OCI-LY3 (cell line): ENCODE data around the gene C1QTNF5.

Experiments used
- CTCF ChIP-seq: fragments of 200-600, 300-600 bp; sonication (generic); IDR thresholded peaks from 2 replicates; pipeline ENCODE4 v1.5.1; 2014; ENCODE audit warnings: antibody characterized with exemption, low read length, low read depth
- EZH2phosphoT487 ChIP-seq: fragments of 200-600 bp; shearing (Covaris generic); IDR thresholded peaks from 2 replicates; pipeline ENCODE4 v1.6.1; 2018; ENCODE audit warnings: antibody characterized with exemption, mixed run types, low read depth

DNA sequence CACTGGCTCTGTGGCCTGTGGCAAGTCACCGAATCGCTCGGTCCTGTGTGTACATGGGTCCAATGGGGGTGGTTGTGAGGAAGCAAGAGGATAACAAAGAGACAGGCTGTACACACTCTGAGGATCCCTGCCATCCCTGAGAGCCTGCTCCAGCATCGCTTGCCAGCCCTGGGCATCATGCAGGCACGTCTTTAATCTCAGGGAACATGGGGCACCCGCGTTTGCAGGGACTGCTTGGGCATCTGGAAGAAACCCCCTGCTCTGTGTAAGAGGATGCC, 1.3 kb upstream of the C1QTNF5 start:
- TF ChIP-seq CTCF (no peak), EZH2phosphoT487 (no peak)
